MCF 10A (cell line): ENCODE results near the gene COX14. TPM values are rescaled to one million over a fixed set of nuclear protein-coding genes. Genes with fewer than 3 reads are reported as not detected.

Experiments used
- BruUV-seq: library from RNA; stranded (reverse); fragments of 400-500 nt; replicated peaks from 2 replicates; lab custom pipeline; 2021; lab: Mats Ljungman, UMichigan
- CTCF ChIA-PET: fragments of 300-600 bp; sonication (Branson Sonifier 250); formaldehyde crosslinking; extraction: SDS; loops from one replicate; lab custom pipeline; 2021; ENCODE audit warnings: antibody characterized with exemption, inconsistent platforms; lab: Yijun Ruan, JAX
- POLR2A ChIA-PET: fragments of 300-600, 350-650 bp; sonication (Branson Sonifier 250); formaldehyde crosslinking; extraction: SDS; loops from one replicate; lab custom pipeline; 2020; ENCODE audit warnings: antibody characterized with exemption, inconsistent platforms; lab: Yijun Ruan, JAX
- DNase-seq: peaks from one replicate; pipeline ENCODE4 v3.0.0-alpha.2; 2018; ENCODE audit not compliant: unreplicated experiment
- H3K27ac Mint-ChIP-seq: one replicate; pipeline ENCODE4 v1.8.0; 2022; ENCODE audit warnings: mild to moderate bottlenecking, low read depth, mixed read lengths; ENCODE audit not compliant: unreplicated experiment
- H3K27me3 Mint-ChIP-seq: one replicate; pipeline ENCODE4 v1.8.0; 2022; ENCODE audit warnings: mixed read lengths; ENCODE audit not compliant: insufficient read depth, unreplicated experiment
- H3K36me3 Mint-ChIP-seq: one replicate; pipeline ENCODE4 v1.8.0; 2022; ENCODE audit warnings: mild to moderate bottlenecking, moderate library complexity, mixed read lengths; ENCODE audit not compliant: insufficient read depth, unreplicated experiment
- H3K4me1 Mint-ChIP-seq: one replicate; pipeline ENCODE4 v1.8.0; 2022; ENCODE audit warnings: mixed read lengths; ENCODE audit not compliant: insufficient read depth, unreplicated experiment
- H3K4me3 Mint-ChIP-seq: one replicate; pipeline ENCODE4 v1.8.0; 2022; ENCODE audit warnings: mild to moderate bottlenecking, moderate library complexity, mixed read lengths; ENCODE audit not compliant: unreplicated experiment
- H3K9me3 Mint-ChIP-seq: one replicate; pipeline ENCODE4 v1.8.0; 2022; ENCODE audit warnings: mixed read lengths; ENCODE audit not compliant: unreplicated experiment
- CTCF ChIP-seq: fragments of 200-600 bp; IDR thresholded peaks from one replicate; pipeline ENCODE4 v1.8.0; 2022; ENCODE audit warnings: antibody characterized with exemption, mild to moderate bottlenecking; ENCODE audit not compliant: unreplicated experiment
- intact Hi-C: fragments of 100-400 bp; cut with micrococcal nuclease; formaldehyde crosslinking; loops from 2 replicates; pipeline ENCODE4 v1.14.1; 2022
- total RNA-seq: library from RNA; stranded (reverse); gene quantifications from 2 replicates; pipeline ENCODE4 v1.2.3, GENCODE V29; 2022

The COX14 gene
- total RNA-seq, 1 experiment from 2014 or later = 43.6 TPM

DNA sequence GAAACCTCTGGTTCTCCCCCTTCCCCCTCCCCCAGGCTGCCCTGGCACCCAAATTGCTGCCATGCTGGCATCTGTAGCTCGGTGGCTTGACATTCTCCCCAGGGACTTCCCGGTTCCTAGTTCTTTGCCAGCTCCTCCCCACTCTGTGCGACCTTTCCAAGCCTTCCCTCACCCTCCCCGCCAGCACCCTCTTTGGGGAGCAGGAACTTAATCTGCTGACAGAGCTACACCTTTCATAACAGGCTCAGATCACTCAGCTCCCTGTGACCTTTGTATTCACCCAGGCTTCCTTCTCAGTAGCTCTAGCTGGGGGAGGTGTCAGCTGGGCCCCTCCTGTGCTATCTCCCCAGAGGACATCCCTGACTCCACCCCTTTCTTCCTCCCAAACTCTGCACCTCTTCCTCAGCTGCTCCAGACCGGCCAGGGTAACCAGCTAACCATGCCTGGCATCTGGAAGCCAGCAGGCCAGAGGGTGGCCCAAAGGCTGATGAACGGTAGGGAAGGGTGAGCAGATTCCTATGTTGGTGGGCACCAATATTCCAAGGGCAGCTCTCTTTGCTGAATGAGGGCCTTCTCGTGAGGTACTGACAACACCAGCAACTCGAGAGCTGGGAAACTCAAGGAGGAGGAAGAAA lies 1.8 kb upstream of the COX14 start:
- POLR2A ChIA-PET = interaction anchor here (0.5 to 5.0 kb wide), 10 partner anchors 9 to 653 kb away, joined by 3 to 70 read pairs (median 9); partner anchors contain the start of genes ATF1, CERS5, GPD1 and SMARCD1
- no peak for TF ChIP-seq CTCF
- H3K27ac Mint-ChIP-seq = no peak overlapping the region
- CTCF ChIA-PET = interaction anchor here (0.5 to 15.2 kb wide), 27 partner anchors 10 to 753 kb away, joined by 3 to 232 read pairs (median 6); partner anchors contain the start of genes CERS5, GPD1 and SMARCD1
- H3K36me3 Mint-ChIP-seq = peaks cover 5% of the 10 kb centered on the region
- no peaks in the 10 kb centered on the region for H3K27me3 Mint-ChIP-seq
- no peaks in the 10 kb centered on the region for H3K9me3 Mint-ChIP-seq
- intact Hi-C loops = no loop called here
- H3K4me3 Mint-ChIP-seq = no peak overlapping the region
- no TSS peak for BruUV-seq
- H3K4me1 Mint-ChIP-seq = peaks cover 12% of the 10 kb centered on the region
- DNase-seq = peak; percentile 2

DNA sequence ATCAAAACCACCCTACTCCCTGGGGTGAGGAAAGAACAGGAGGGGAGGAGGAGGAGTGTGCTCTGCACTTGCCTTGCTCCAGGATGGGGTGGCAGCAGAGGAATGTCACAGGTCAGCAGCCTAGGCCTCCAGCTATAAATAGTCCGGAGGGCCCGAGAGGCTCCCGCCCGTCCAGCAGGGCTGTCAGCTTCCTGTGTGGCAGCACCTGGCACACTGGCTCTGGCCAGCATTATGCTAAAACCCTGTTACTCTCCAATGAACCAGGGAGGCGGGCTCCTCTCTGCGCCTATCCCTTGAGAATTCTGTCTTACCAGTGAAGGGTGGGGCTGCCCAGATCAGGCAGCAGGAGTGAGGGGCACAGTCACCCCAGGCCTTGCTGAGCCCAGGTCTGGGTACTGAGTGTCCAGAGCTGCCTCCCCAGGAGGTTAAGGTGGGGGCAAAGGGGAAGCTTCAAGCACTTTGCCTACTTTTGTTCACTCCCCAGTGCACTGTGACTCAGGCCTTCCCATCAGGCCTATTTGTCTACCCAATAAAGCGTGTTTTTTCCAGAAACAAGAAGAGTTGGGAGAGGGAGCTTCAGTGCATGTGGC lies 1.2 kb upstream of the COX14 start:
- Mint-ChIP-seq H3K4me3 (peak overlapping the region; percentile 99), H3K4me1 (peaks cover 12% of the 10 kb centered on the region), H3K27me3 (no peaks in the 10 kb centered on the region), H3K9me3 (no peaks in the 10 kb centered on the region), H3K36me3 (peaks cover 12% of the 10 kb centered on the region), H3K27ac (peak overlapping the region; percentile 93)
- CTCF ChIA-PET = interaction anchor here (0.5 to 15.2 kb wide), 34 partner anchors 10 to 753 kb away, joined by 3 to 232 read pairs (median 5); partner anchors contain the start of genes CERS5, GPD1 and SMARCD1
- peak; percentile 39 for DNase-seq
- TF ChIP-seq CTCF = no peak
- BruUV-seq = no TSS peak
- intact Hi-C loops = no loop called here
- POLR2A ChIA-PET = interaction anchor here (0.5 to 5.0 kb wide), 19 partner anchors 9 to 653 kb away, joined by 3 to 70 read pairs (median 5); partner anchors contain the start of genes ATF1, CERS5, GPD1 and LARP4

GRCh38 chr12:50111395-50111692 lies 692 bp upstream of the COX14 start:
- DNase-seq = no peak
- ChIA-PET CTCF (interaction anchor here (0.6 to 15.2 kb wide), 35 partner anchors 9 to 684 kb away, joined by 3 to 232 read pairs (median 5); partner anchors contain the start of genes CERS5, GPD1 and SMARCD1), POLR2A (interaction anchor here (0.6 to 5.0 kb wide), 33 partner anchors 10 to 654 kb away, joined by 3 to 70 read pairs (median 6); partner anchors contain the start of genes ATF1, CERS5, GPD1 and LARP4)
- BruUV-seq = no TSS peak
- Mint-ChIP-seq H3K4me1 (peaks cover 12% of the 10 kb centered on the region), H3K27ac (peak overlapping the region; percentile 93), H3K4me3 (peak overlapping the region; percentile 99), H3K9me3 (no peaks in the 10 kb centered on the region), H3K36me3 (peaks cover 15% of the 10 kb centered on the region), H3K27me3 (no peaks in the 10 kb centered on the region)
- intact Hi-C loops = no loop called here
- TF ChIP-seq CTCF = no peak
